Endothelial cell of umbilical vein (primary cell): Measurements from ENCODE around the gene EEF1AKMT4. TPM values are rescaled to one million over a fixed set of nuclear protein-coding genes. Genes with fewer than 3 reads are reported as not detected.

Source experiments
- BruUV-seq: library from RNA; stranded (reverse); fragments of 400-500 nt; replicated peaks from 2 replicates; lab custom pipeline; 2021; lab: Mats Ljungman, UMichigan
- CTCF ChIA-PET: fragments of 300-600, 350-600 bp; sonication (Branson Sonifier 250); formaldehyde crosslinking; loops from one replicate; lab custom pipeline; 2021; ENCODE audit warnings: antibody characterized with exemption, inconsistent platforms; lab: Charles Lee
- POLR2A ChIA-PET: fragments of 300-600, 350-600 bp; sonication (Branson Sonifier 250); formaldehyde crosslinking; loops from one replicate; lab custom pipeline; 2021; ENCODE audit warnings: antibody characterized with exemption, inconsistent platforms; lab: Charles Lee
- DNase-seq: peaks from one replicate; pipeline ENCODE4 v3.0.0-alpha.2; 2011; ENCODE audit warnings: low read depth, low spot score
- FAIRE-seq: peaks from 2 replicates; lab custom pipeline; 2011; peaks lifted over from hg19 to GRCh38; lab: Jason Lieb, UNC
- H2AFZ ChIP-seq: 2 replicates; pipeline ENCODE4 v1.6.0; 2012; ENCODE audit warnings: low read depth, low read length, control low read depth, inconsistent platforms
- H3K27ac ChIP-seq: 2 replicates; pipeline ENCODE4 v1.5.1; 2011; ENCODE audit warnings: low read depth, mild to moderate bottlenecking, control low read depth, low read length, moderate library complexity; ENCODE audit not compliant: insufficient read depth
- H3K27me3 ChIP-seq, 2 experiments: 2 replicates each; pipeline versions ENCODE4 v1.6.0 to v1.6.1; 2011; ENCODE audit warnings: low read length in 2 of 2, mixed read lengths in 1 of 2; ENCODE audit not compliant: control insufficient read depth in 2 of 2, insufficient read depth in 2 of 2
- H3K36me3 ChIP-seq, 2 experiments: 2 replicates in 1 of 2; 3 replicates in 1 of 2; pipeline ENCODE4 v1.5.1; 2011; ENCODE audit warnings: low read length in 2 of 2, mild to moderate bottlenecking in 1 of 2, moderate library complexity in 1 of 2; ENCODE audit not compliant: control insufficient read depth in 2 of 2, insufficient read depth in 2 of 2; ENCODE audit errors: extremely low read depth in 1 of 2
- H3K4me1 ChIP-seq: 3 replicates; pipeline ENCODE4 v1.5.1; 2011; ENCODE audit warnings: mild to moderate bottlenecking, low read length; ENCODE audit not compliant: control insufficient read depth, insufficient read depth; ENCODE audit errors: extremely low read depth
- H3K4me2 ChIP-seq: 2 replicates; pipeline ENCODE4 v1.6.1; 2011; ENCODE audit warnings: low read length, control low read depth, mixed read lengths; ENCODE audit not compliant: insufficient read depth
- H3K4me3 ChIP-seq, 3 experiments: fragments of 200-600 bp in 1 of 3; sonication (generic), shearing (Covaris generic) in 1 of 3; replicated peaks in 1 of 3; 2 replicates each; pipeline ENCODE4 v1.5.1; 2011 to 2016; ENCODE audit warnings: control low read depth in 3 of 3, low read length in 3 of 3, mild to moderate bottlenecking in 2 of 3, inconsistent platforms in 1 of 3, low read depth in 1 of 3, moderate library complexity in 1 of 3; ENCODE audit not compliant: insufficient read depth in 1 of 3
- H3K79me2 ChIP-seq: 2 replicates; pipeline ENCODE4 v1.6.0; 2012; ENCODE audit warnings: low read length, inconsistent platforms; ENCODE audit not compliant: control insufficient read depth, insufficient read depth
- H3K9ac ChIP-seq: replicated peaks from 2 replicates; pipeline ENCODE3; 2011; ENCODE audit warnings: low read length, control low read depth; ENCODE audit not compliant: insufficient read depth; ENCODE audit errors: extremely low read depth
- H3K9me1 ChIP-seq: replicated peaks from 3 replicates; pipeline ENCODE4 v1.6.0; 2011; ENCODE audit warnings: mild to moderate bottlenecking, low read length; ENCODE audit not compliant: control insufficient read depth, insufficient read depth; ENCODE audit errors: extremely low read depth
- H3K9me3 ChIP-seq: replicated peaks from 2 replicates; pipeline ENCODE4 v1.5.1; 2012; ENCODE audit warnings: low read length, inconsistent platforms; ENCODE audit not compliant: control insufficient read depth, insufficient read depth
- H4K20me1 ChIP-seq: replicated peaks from 2 replicates; pipeline ENCODE3; 2011; ENCODE audit warnings: mild to moderate bottlenecking, low read length; ENCODE audit not compliant: control insufficient read depth, insufficient read depth; ENCODE audit errors: extremely low read depth
- CTCF ChIP-seq, 2 donors: IDR thresholded peaks; 1 replicate in 1 of 2; 2 replicates in 1 of 2; pipeline ENCODE4 v1.5.1; 2011; ENCODE audit warnings: low read length in 2 of 2, mild to moderate bottlenecking in 2 of 2, moderate library complexity in 2 of 2, control low read depth in 1 of 2, inconsistent platforms in 1 of 2, low read depth in 1 of 2; ENCODE audit not compliant: insufficient read depth in 1 of 2; ENCODE audit errors: extremely low read depth in 1 of 2
- EZH2 ChIP-seq: IDR thresholded peaks from 2 replicates; pipeline ENCODE4 v1.6.1; 2012; ENCODE audit warnings: borderline replicate concordance, low read depth, mild to moderate bottlenecking, moderate library complexity, low read length, inconsistent platforms; ENCODE audit not compliant: severe bottlenecking
- FOS ChIP-seq: IDR thresholded peaks from 2 replicates; pipeline ENCODE4 v1.6.1; 2011; ENCODE audit warnings: mild to moderate bottlenecking, low read length, moderate library complexity, borderline replicate concordance; ENCODE audit not compliant: insufficient read depth
- GATA2 ChIP-seq: IDR thresholded peaks from 2 replicates; pipeline ENCODE4 v1.7.0; 2011; ENCODE audit warnings: low read depth, mild to moderate bottlenecking, moderate library complexity, mixed read lengths, low read length; ENCODE audit not compliant: insufficient read length, insufficient read depth
- JUN ChIP-seq: IDR thresholded peaks from 2 replicates; pipeline ENCODE4 v1.6.1; 2011; ENCODE audit warnings: borderline replicate concordance, low read depth; ENCODE audit not compliant: insufficient read length, insufficient read depth
- MAX ChIP-seq: IDR thresholded peaks from 2 replicates; pipeline ENCODE4 v1.6.1; 2011; ENCODE audit not compliant: insufficient read depth, insufficient read length
- MYC ChIP-seq: IDR thresholded peaks from one replicate; pipeline ENCODE4 v1.6.1; 2011; ENCODE audit warnings: mild to moderate bottlenecking, low read depth, low read length
- POLR2A ChIP-seq: IDR thresholded peaks from 2 replicates; pipeline ENCODE4 v1.6.1; 2012; ENCODE audit warnings: low read depth, mild to moderate bottlenecking, control low read depth, low read length
- POLR2AphosphoS5 ChIP-seq: IDR thresholded peaks from 2 replicates; pipeline ENCODE4 v1.6.1; 2012; ENCODE audit warnings: low read depth, mild to moderate bottlenecking, control low read depth, low read length, moderate library complexity; ENCODE audit not compliant: insufficient read depth
- dilution Hi-C: fragments of 300-500 bp; cut with MboI; formaldehyde crosslinking; loops from one replicate; pipeline ENCODE4 v1.15.0; 2019; ENCODE audit warnings: low sequenced_read_pairs; ENCODE audit not compliant: extremely low pct_ligation_motif_present
- intact Hi-C: fragments of 100-400 bp; cut with micrococcal nuclease; formaldehyde crosslinking; loops from one replicate; pipeline ENCODE4 v1.10.0; 2022
- polyA plus RNA-seq, 4 experiments: library from polyadenylated mRNA; depleted of rRNA in 3 of 4; stranded (reverse) in 3 of 4; unstranded in 1 of 4; fragments of >200 nt; gene quantifications; 2 replicates each; pipeline versions ENCODE4 v1.2.1 to v1.2.3, GENCODE V29; 2011 to 2012; ENCODE audit warnings: missing spikeins in 1 of 4
- total RNA-seq: library from RNA; stranded (reverse); gene quantifications from 2 replicates; pipeline ENCODE4 v1.2.3, GENCODE V29; 2021

The EEF1AKMT4 gene
- total and polyA plus RNA-seq, 2 donors (not counting 3 experiments of a cell fraction or from before 2014, with no cell fraction given) = 3.4 to 8.0 TPM

- DNase-seq (no peak), FAIRE-seq (no peak)
- ChIA-PET POLR2A (no interaction called here), CTCF (interaction anchor here (1.1 to 5.7 kb wide), 3 partner anchors 139 to 387 kb away, joined by 5 to 41 read pairs (median 11); no protein-coding TSS in a partner anchor)
- Histone ChIP-seq H3K36me3 (no peaks in the 10 kb centered on the region), H3K9ac (no peak overlapping the region), H2AFZ (no peak overlapping the region), H3K4me1 (no peaks in the 10 kb centered on the region), H3K9me1 (no peaks in the 10 kb centered on the region), H3K4me2 (no peak overlapping the region), H4K20me1 (no peaks in the 10 kb centered on the region), H3K4me3 (no peak overlapping the region), H3K79me2 (no peaks in the 10 kb centered on the region), H3K27me3 (peaks cover 4 to 6% of the 10 kb centered on the region in 2 experiments), H3K27ac (no peak overlapping the region), H3K9me3 (no peaks in the 10 kb centered on the region)
- intact Hi-C loops = loop anchor here (1.0 to 10.0 kb wide), 2 partner anchors 239 to 388 kb away; no protein-coding TSS in a partner anchor
- TF ChIP-seq EZH2 = no peak
- TF ChIP-seq POLR2A = no peak
- no peak for TF ChIP-seq FOS
- no peak for TF ChIP-seq JUN
- TF ChIP-seq MAX = no peak
- TF ChIP-seq MYC = no peak
- TF ChIP-seq CTCF (IDR thresholded peaks at IDR 0.05; ENCODE audit: extremely low read depth in 1 of 2, insufficient read depth in 1 of 2, low read depth in 1 of 2, low read length in 2 of 2) = no peak
- no peak for TF ChIP-seq GATA2
- TF ChIP-seq POLR2AphosphoS5 = no peak
- dilution Hi-C loops = no loop called here
- BruUV-seq = no TSS peak
These were observed 34.2 kb downstream of the EEF1AKMT4 start for GRCh38 chr3:184283681-184284080.
